ENCODE measurements around the gene FOXO6. TPM values are rescaled to one million over a fixed set of nuclear protein-coding genes. Genes with fewer than 3 reads are reported as not detected.

The FOXO6 gene
- polyA plus RNA-seq, 1 of the 3 experiments (the other 2 are of a cell fraction) = 0.35 TPM

DNA sequence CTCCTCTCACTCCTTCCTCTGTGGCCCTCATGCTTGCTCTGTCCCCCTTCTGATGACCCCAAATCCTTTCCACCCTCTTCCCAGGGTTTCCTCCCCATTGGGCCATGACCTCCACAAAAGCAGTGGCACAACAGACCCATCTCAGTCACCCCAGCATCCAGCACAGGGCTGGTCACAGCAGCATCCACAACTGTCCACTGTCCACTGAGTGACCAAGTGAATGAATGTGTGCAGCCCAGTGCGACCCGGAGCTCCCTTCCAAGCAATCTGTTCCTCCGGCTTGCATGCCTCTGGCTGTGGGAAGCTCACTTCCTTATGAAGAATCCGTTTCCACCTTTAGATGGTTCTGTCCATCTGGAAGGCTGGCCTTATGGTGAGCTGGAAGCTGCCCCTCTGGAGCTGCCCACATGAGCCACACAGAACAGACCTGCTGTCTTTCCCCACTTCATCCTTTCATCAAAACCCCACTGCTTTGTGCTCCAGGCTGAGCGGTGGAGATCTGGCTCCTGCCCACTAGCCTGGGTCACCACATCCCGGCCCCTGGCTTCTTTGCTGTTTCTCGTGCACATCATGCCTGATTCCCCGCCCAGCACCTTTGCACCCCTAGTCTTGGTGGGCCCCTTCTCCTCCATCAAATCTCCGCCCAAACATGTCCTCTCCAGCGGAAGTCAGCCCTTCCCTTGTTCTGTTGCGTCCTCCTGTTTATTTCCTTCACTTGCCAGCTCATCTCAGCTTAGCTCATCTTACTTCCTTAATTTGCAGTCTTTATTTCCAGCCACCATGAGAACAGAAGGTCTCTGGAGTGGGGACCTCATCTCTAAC, 66.9 kb downstream of the FOXO6 start:
- Histone ChIP-seq H3K9ac (no peak overlapping the region), H3K9me2 (no peaks in the 10 kb centered on the region), H3F3A (replicated peaks; ENCODE audit: insufficient read depth) (peaks cover 13% of the 10 kb centered on the region), H3K36me3 (replicated peaks in 1 of 2; ENCODE audit: control insufficient read depth in 1 of 2, insufficient read depth in 2 of 2, low read length in 1 of 2) (no peaks in the 10 kb centered on the region), H3K27ac (ENCODE audit: low read depth in 2 of 2, low read length in 1 of 2) (no peak overlapping the region), H3K4me2 (no peak overlapping the region), H3K79me2 (ENCODE audit: insufficient read depth) (peaks cover 1% of the 10 kb centered on the region; the same call in 1 of the 2 replicates), H3K4me1 (ENCODE audit: control insufficient read depth in 1 of 2, insufficient read depth in 2 of 2, low read depth in 1 of 2, low read length in 1 of 2) (peaks cover 8 to 30% of the 10 kb centered on the region in 2 experiments; a peak in 3 of 4 replicates), H3K4me3 (ENCODE audit: low read depth in 2 of 2, low read length in 1 of 2) (no peak overlapping the region), H3K9me3 (no peaks in the 10 kb centered on the region), H3K27me3 (ENCODE audit: insufficient read depth) (no peaks in the 10 kb centered on the region), H2AFZ (ENCODE audit: low read depth) (no peak overlapping the region), H4K20me1 (ENCODE audit: insufficient read depth) (no peaks in the 10 kb centered on the region)
- TF ChIP-seq NFIC (IDR thresholded peaks at IDR 0.05; ENCODE audit: borderline replicate concordance) = no peak
- ChIA-PET POLR2A (no interaction called here), CTCF (interaction anchor here (1.0 to 2.3 kb wide), 3 partner anchors 9 to 145 kb away, joined by 4 to 8 read pairs (median 5); no protein-coding TSS in a partner anchor)
- no peak for DNase-seq
- WGBS (ENCODE audit: low lambda C conversion rate) = 96% methylated on average over 9 of the region's 11 CpGs

GRCh38 chr1:41428738-41429640, 67.8 kb downstream of the FOXO6 start:
- Histone ChIP-seq H3F3A (replicated peaks; ENCODE audit: insufficient read depth) (peaks cover 13% of the 10 kb centered on the region), H3K4me3 (ENCODE audit: low read depth in 2 of 2, low read length in 1 of 2) (no peak overlapping the region), H3K9ac (no peak overlapping the region), H3K36me3 (replicated peaks in 1 of 2; ENCODE audit: control insufficient read depth in 1 of 2, insufficient read depth in 2 of 2, low read length in 1 of 2) (no peaks in the 10 kb centered on the region), H3K4me1 (ENCODE audit: control insufficient read depth in 1 of 2, insufficient read depth in 2 of 2, low read depth in 1 of 2, low read length in 1 of 2) (peaks cover 15 to 38% of the 10 kb centered on the region in 2 experiments; a peak in 3 of 4 replicates), H3K27ac (ENCODE audit: low read depth in 2 of 2, low read length in 1 of 2) (no peak overlapping the region), H3K79me2 (ENCODE audit: insufficient read depth) (peaks cover 10% of the 10 kb centered on the region; the same call in 1 of the 2 replicates), H3K4me2 (no peak overlapping the region), H3K9me2 (no peaks in the 10 kb centered on the region), H3K9me3 (no peaks in the 10 kb centered on the region), H3K27me3 (ENCODE audit: insufficient read depth) (no peaks in the 10 kb centered on the region), H4K20me1 (ENCODE audit: insufficient read depth) (no peaks in the 10 kb centered on the region), H2AFZ (ENCODE audit: low read depth) (no peak overlapping the region)
- WGBS (ENCODE audit: low lambda C conversion rate) = 88% methylated on average over 15 of the region's 16 CpGs
- TF ChIP-seq NFIC (IDR thresholded peaks at IDR 0.05; ENCODE audit: borderline replicate concordance) = no peak
- TF ChIP-seq, protein P1, sequence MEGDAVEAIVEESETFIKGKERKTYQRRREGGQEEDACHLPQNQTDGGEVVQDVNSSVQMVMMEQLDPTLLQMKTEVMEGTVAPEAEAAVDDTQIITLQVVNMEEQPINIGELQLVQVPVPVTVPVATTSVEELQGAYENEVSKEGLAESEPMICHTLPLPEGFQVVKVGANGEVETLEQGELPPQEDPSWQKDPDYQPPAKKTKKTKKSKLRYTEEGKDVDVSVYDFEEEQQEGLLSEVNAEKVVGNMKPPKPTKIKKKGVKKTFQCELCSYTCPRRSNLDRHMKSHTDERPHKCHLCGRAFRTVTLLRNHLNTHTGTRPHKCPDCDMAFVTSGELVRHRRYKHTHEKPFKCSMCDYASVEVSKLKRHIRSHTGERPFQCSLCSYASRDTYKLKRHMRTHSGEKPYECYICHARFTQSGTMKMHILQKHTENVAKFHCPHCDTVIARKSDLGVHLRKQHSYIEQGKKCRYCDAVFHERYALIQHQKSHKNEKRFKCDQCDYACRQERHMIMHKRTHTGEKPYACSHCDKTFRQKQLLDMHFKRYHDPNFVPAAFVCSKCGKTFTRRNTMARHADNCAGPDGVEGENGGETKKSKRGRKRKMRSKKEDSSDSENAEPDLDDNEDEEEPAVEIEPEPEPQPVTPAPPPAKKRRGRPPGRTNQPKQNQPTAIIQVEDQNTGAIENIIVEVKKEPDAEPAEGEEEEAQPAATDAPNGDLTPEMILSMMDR (IDR thresholded peaks at IDR 0.05) = no peak
- TF ChIP-seq, protein P2, sequence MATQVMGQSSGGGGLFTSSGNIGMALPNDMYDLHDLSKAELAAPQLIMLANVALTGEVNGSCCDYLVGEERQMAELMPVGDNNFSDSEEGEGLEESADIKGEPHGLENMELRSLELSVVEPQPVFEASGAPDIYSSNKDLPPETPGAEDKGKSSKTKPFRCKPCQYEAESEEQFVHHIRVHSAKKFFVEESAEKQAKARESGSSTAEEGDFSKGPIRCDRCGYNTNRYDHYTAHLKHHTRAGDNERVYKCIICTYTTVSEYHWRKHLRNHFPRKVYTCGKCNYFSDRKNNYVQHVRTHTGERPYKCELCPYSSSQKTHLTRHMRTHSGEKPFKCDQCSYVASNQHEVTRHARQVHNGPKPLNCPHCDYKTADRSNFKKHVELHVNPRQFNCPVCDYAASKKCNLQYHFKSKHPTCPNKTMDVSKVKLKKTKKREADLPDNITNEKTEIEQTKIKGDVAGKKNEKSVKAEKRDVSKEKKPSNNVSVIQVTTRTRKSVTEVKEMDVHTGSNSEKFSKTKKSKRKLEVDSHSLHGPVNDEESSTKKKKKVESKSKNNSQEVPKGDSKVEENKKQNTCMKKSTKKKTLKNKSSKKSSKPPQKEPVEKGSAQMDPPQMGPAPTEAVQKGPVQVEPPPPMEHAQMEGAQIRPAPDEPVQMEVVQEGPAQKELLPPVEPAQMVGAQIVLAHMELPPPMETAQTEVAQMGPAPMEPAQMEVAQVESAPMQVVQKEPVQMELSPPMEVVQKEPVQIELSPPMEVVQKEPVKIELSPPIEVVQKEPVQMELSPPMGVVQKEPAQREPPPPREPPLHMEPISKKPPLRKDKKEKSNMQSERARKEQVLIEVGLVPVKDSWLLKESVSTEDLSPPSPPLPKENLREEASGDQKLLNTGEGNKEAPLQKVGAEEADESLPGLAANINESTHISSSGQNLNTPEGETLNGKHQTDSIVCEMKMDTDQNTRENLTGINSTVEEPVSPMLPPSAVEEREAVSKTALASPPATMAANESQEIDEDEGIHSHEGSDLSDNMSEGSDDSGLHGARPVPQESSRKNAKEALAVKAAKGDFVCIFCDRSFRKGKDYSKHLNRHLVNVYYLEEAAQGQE (IDR thresholded peaks at IDR 0.05; ENCODE audit: low read depth, low read length) = no peak
- no peak for TF ChIP-seq CHD2 (IDR thresholded peaks at IDR 0.05; ENCODE audit: low read length, partially characterized antibody)
- TF ChIP-seq, protein P3, sequence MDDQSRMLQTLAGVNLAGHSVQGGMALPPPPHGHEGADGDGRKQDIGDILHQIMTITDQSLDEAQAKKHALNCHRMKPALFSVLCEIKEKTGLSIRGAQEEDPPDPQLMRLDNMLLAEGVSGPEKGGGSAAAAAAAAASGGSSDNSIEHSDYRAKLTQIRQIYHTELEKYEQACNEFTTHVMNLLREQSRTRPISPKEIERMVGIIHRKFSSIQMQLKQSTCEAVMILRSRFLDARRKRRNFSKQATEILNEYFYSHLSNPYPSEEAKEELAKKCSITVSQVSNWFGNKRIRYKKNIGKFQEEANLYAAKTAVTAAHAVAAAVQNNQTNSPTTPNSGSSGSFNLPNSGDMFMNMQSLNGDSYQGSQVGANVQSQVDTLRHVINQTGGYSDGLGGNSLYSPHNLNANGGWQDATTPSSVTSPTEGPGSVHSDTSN (IDR thresholded peaks at IDR 0.05) = no peak
- TF ChIP-seq USF1 (IDR thresholded peaks at IDR 0.05; ENCODE audit: borderline replicate concordance, low read depth) = no peak
- DNase-seq = no peak
- CTCF ChIA-PET = interaction anchor here (1.3 to 5.8 kb wide), 3 partner anchors 10 to 146 kb away, joined by 5 to 74 read pairs (median 8); no protein-coding TSS in a partner anchor
- POLR2A ChIA-PET = no interaction called here
